ENCODE measurements around the gene MEGF11. TPM values are rescaled to one million over a fixed set of nuclear protein-coding genes. Genes with fewer than 3 reads are reported as not detected.

MEGF11 gene
- total and polyA plus RNA-seq, 8 donors, result 2.6 to 17.4 (median 9.9) TPM; not detected in 1

GRCh38 chr15:65903296-65904073 is 350.1 kb downstream of the MEGF11 start:
- DNase-seq, result no peak
- no peak for ATAC-seq
- peaks cover 0 to 26% of the 10 kb centered on the region in 2 donors for H3K4me1 ChIP-seq
- no peak for TF ChIP-seq CTCF (IDR thresholded peaks at IDR 0.05)
- H3K27ac ChIP-seq, result peak overlapping the region in 1 of 2 donors; percentile 64
- intact Hi-C loops (cut with DNase I), result no loop called here
- peaks cover 0 to 75% of the 10 kb centered on the region in 2 donors for H3K36me3 ChIP-seq
- no peaks in the 10 kb centered on the region for H3K9me3 ChIP-seq
- no peaks in the 10 kb centered on the region for H3K27me3 ChIP-seq
- no peak overlapping the region for H3K4me3 ChIP-seq

GRCh38 chr15:65902373-65902772 is 351.2 kb downstream of the MEGF11 start:
- no peak for TF ChIP-seq CTCF (IDR thresholded peaks at IDR 0.05)
- peak overlapping the region in 1 of 2 donors; percentile 64 for H3K27ac ChIP-seq
- peaks cover 0 to 26% of the 10 kb centered on the region in 2 donors for H3K4me1 ChIP-seq
- H3K4me3 ChIP-seq, result no peak overlapping the region
- DNase-seq (peak in 3 of 4 donors; percentile 9 to 82 (median 72)), ATAC-seq (peak; percentile 96)
- H3K36me3 ChIP-seq, result peaks cover 0 to 77% of the 10 kb centered on the region in 2 donors
- H3K9me3 ChIP-seq, result no peaks in the 10 kb centered on the region
- intact Hi-C loops (cut with DNase I), result no loop called here
- no peaks in the 10 kb centered on the region for H3K27me3 ChIP-seq

GRCh38 chr15:65901836-65902235 is 351.7 kb downstream of the MEGF11 start:
- Histone ChIP-seq H3K4me3 (no peak overlapping the region), H3K27ac (peak overlapping the region in 1 of 2 donors; percentile 64), H3K36me3 (peaks cover 0 to 75% of the 10 kb centered on the region in 2 donors), H3K27me3 (no peaks in the 10 kb centered on the region), H3K4me1 (peaks cover 0 to 26% of the 10 kb centered on the region in 2 donors), H3K9me3 (no peaks in the 10 kb centered on the region)
- no peak for TF ChIP-seq CTCF (IDR thresholded peaks at IDR 0.05)
- ATAC-seq, result no peak
- DNase-seq, result no peak
- intact Hi-C loops (cut with DNase I), result no loop called here

- Histone ChIP-seq H3K9me3 (no peaks in the 10 kb centered on the region), H3K27me3 (no peaks in the 10 kb centered on the region), H3K27ac (peak overlapping the region in 1 of 2 donors; percentile 64), H3K4me1 (peaks cover 0 to 31% of the 10 kb centered on the region in 2 donors), H3K36me3 (peaks cover 0 to 75% of the 10 kb centered on the region in 2 donors), H3K4me3 (no peak overlapping the region)
- TF ChIP-seq CTCF (IDR thresholded peaks at IDR 0.05), result no peak
- no peak for ATAC-seq
- no peak for DNase-seq
- intact Hi-C loops (cut with DNase I), result no loop called here
Measured at GRCh38 chr15:65901336-65901735, 352.2 kb downstream of the MEGF11 start.

- H3K4me3 ChIP-seq, result no peak overlapping the region
- H3K4me1 ChIP-seq, result peaks cover 0 to 35% of the 10 kb centered on the region in 2 donors
- no peaks in the 10 kb centered on the region for H3K27me3 ChIP-seq
- intact Hi-C loops (cut with DNase I), result no loop called here
- ATAC-seq (no peak), DNase-seq (no peak)
- TF ChIP-seq CTCF (IDR thresholded peaks at IDR 0.05), result no peak
- H3K9me3 ChIP-seq, result no peaks in the 10 kb centered on the region
- H3K36me3 ChIP-seq, result peaks cover 0 to 75% of the 10 kb centered on the region in 2 donors
- peak overlapping the region in 1 of 2 donors; percentile 18 for H3K27ac ChIP-seq
Measured at GRCh38 chr15:65900488-65900887, 353.1 kb downstream of the MEGF11 start.

Measured in left lung (tissue), 10 donors.